Mesendoderm (in vitro differentiated cells): ENCODE data around the gene CLIP1.

Experiments
- DNase-seq: peaks from one replicate; pipeline ENCODE4 v3.0.0; 2013
- H2AK5ac ChIP-seq: 2 replicates; pipeline ENCODE4 v1.6.1; 2013; ENCODE audit warnings: low read length, inconsistent platforms
- H2BK120ac ChIP-seq: 2 replicates; pipeline ENCODE4 v1.6.1; 2013; ENCODE audit warnings: low read depth, mild to moderate bottlenecking, low read length, moderate library complexity, mixed read lengths
- H2BK15ac ChIP-seq: replicated peaks from 2 replicates; pipeline ENCODE4 v1.6.1; 2013; ENCODE audit warnings: low read depth, mild to moderate bottlenecking, moderate library complexity
- H2BK5ac ChIP-seq: 2 replicates; pipeline ENCODE4 v1.6.1; 2013; ENCODE audit warnings: low read length, inconsistent platforms
- H3K18ac ChIP-seq: 2 replicates; pipeline ENCODE4 v1.6.1; 2013; ENCODE audit warnings: mild to moderate bottlenecking, low read length, mixed read lengths
- H3K23ac ChIP-seq: one replicate; pipeline ENCODE4 v1.6.1; 2013; ENCODE audit warnings: low read length
- H3K27ac ChIP-seq: 2 replicates; pipeline ENCODE4 v1.5.1; 2013; ENCODE audit warnings: low read depth, mild to moderate bottlenecking, inconsistent platforms, low read length, moderate library complexity
- H3K27me3 ChIP-seq: 2 replicates; pipeline ENCODE4 v1.6.1; 2013; ENCODE audit warnings: low read length, control low read depth, mild to moderate bottlenecking, inconsistent platforms; ENCODE audit not compliant: insufficient read depth, poor library complexity
- H3K36me3 ChIP-seq: 2 replicates; pipeline ENCODE4 v1.6.1; 2013; ENCODE audit warnings: low read length, inconsistent platforms; ENCODE audit not compliant: control insufficient read depth, insufficient read depth
- H3K4ac ChIP-seq: one replicate; pipeline ENCODE4 v1.6.1; 2013; ENCODE audit warnings: low read depth, mild to moderate bottlenecking, low read length, moderate library complexity
- H3K4me1 ChIP-seq: 2 replicates; pipeline ENCODE4 v1.6.1; 2013; ENCODE audit warnings: low read depth, low read length, inconsistent platforms; ENCODE audit not compliant: control insufficient read depth
- H3K4me2 ChIP-seq: 2 replicates; pipeline ENCODE4 v1.6.1; 2013; ENCODE audit warnings: low read length
- H3K4me3 ChIP-seq: 2 replicates; pipeline ENCODE4 v1.5.1; 2013; ENCODE audit warnings: mild to moderate bottlenecking, low read length
- H3K56ac ChIP-seq: one replicate; pipeline ENCODE4 v1.6.1; 2013; ENCODE audit warnings: low read length
- H3K79me1 ChIP-seq: 2 replicates; pipeline ENCODE4 v1.6.1; 2013; ENCODE audit warnings: low read length, inconsistent platforms
- H3K79me2 ChIP-seq: 2 replicates; pipeline ENCODE4 v1.6.1; 2013; ENCODE audit warnings: mild to moderate bottlenecking, low read length; ENCODE audit not compliant: control insufficient read depth, insufficient read depth
- H3K9ac ChIP-seq: 2 replicates; pipeline ENCODE4 v1.6.1; 2013; ENCODE audit warnings: low read length, inconsistent platforms
- H4K5ac ChIP-seq: one replicate; pipeline ENCODE4 v1.6.1; 2013; ENCODE audit warnings: low read length
- H4K8ac ChIP-seq: one replicate; pipeline ENCODE4 v1.6.1; 2013; ENCODE audit warnings: low read depth, mild to moderate bottlenecking, control low read depth, low read length, moderate library complexity
- WGBS: extraction: QIAGEN DNeasy Blood & Tissue Kit; methylation state at CpG from one replicate; pipeline ENCODE4 v1.1.7; 2013; ENCODE audit warnings: low lambda C conversion rate, missing lambda C conversion rate; ENCODE audit not compliant: insufficient coverage; ENCODE audit errors: extremely low coverage; 5-methylcytosine and 5-hydroxymethylcytosine counted together

Gene CLIP1

GRCh38 chr12:122350141-122350848 is 72.2 kb downstream of the CLIP1 start:
- H3K79me1 ChIP-seq: no peaks in the 10 kb centered on the region
- no peaks in the 10 kb centered on the region for H3K79me2 ChIP-seq
- no peak overlapping the region for H3K4me2 ChIP-seq
- WGBS: no CpG with 5 or more reads among the region's 7 CpGs
- H2BK15ac ChIP-seq: no peak overlapping the region
- no peak overlapping the region for H3K4ac ChIP-seq
- no peaks in the 10 kb centered on the region for H3K4me1 ChIP-seq
- H3K4me3 ChIP-seq: no peak overlapping the region
- H3K23ac ChIP-seq: no peak overlapping the region
- no peaks in the 10 kb centered on the region for H3K36me3 ChIP-seq
- no peak overlapping the region for H4K5ac ChIP-seq
- no peak overlapping the region for H3K18ac ChIP-seq
- H3K9ac ChIP-seq: no peak overlapping the region
- H3K27ac ChIP-seq: no peak overlapping the region
- no peak overlapping the region for H2AK5ac ChIP-seq
- H3K56ac ChIP-seq: no peak overlapping the region
- DNase-seq: no peak
- no peak overlapping the region for H2BK120ac ChIP-seq
- no peak overlapping the region for H4K8ac ChIP-seq
- H3K27me3 ChIP-seq: no peaks in the 10 kb centered on the region
- no peak overlapping the region for H2BK5ac ChIP-seq

GRCh38 chr12:122349078-122349477 is 73.4 kb downstream of the CLIP1 start:
- no peak overlapping the region for H3K27ac ChIP-seq

GRCh38 chr12:122348505-122348904 is 74.0 kb downstream of the CLIP1 start:
- no peak overlapping the region for H2BK5ac ChIP-seq
- no peak overlapping the region for H2BK15ac ChIP-seq
- H3K9ac ChIP-seq: no peak overlapping the region
- H3K4me2 ChIP-seq: no peak overlapping the region
- H3K79me2 ChIP-seq: no peaks in the 10 kb centered on the region
- H3K4me1 ChIP-seq: no peaks in the 10 kb centered on the region
- no peak overlapping the region for H2BK120ac ChIP-seq
- H3K4me3 ChIP-seq: no peak overlapping the region
- no peak overlapping the region for H3K4ac ChIP-seq
- no peak overlapping the region for H4K5ac ChIP-seq
- no peak overlapping the region for H3K18ac ChIP-seq
- H3K27ac ChIP-seq: no peak overlapping the region
- no peak overlapping the region for H3K56ac ChIP-seq
- no peak overlapping the region for H3K23ac ChIP-seq
- H3K27me3 ChIP-seq: no peaks in the 10 kb centered on the region
- no peaks in the 10 kb centered on the region for H3K79me1 ChIP-seq
- no peak overlapping the region for H4K8ac ChIP-seq
- no peaks in the 10 kb centered on the region for H3K36me3 ChIP-seq
- DNase-seq: no peak
- H2AK5ac ChIP-seq: no peak overlapping the region
- no CpG with 5 or more reads among the region's 4 CpGs for WGBS

More at GRCh38 chr12:122349078-122349477, 73.4 kb downstream of the CLIP1 start:
- WGBS: no CpG with 5 or more reads among the region's 4 CpGs
- DNase-seq: no peak
- no peak overlapping the region for H3K23ac ChIP-seq
- H3K79me2 ChIP-seq: no peaks in the 10 kb centered on the region
- no peak overlapping the region for H3K4ac ChIP-seq
- no peaks in the 10 kb centered on the region for H3K79me1 ChIP-seq
- H3K56ac ChIP-seq: no peak overlapping the region
- no peak overlapping the region for H3K4me3 ChIP-seq
- no peaks in the 10 kb centered on the region for H3K36me3 ChIP-seq
- H3K18ac ChIP-seq: no peak overlapping the region
- H3K4me2 ChIP-seq: no peak overlapping the region
- H2AK5ac ChIP-seq: no peak overlapping the region
- H2BK15ac ChIP-seq: no peak overlapping the region
- H3K4me1 ChIP-seq: no peaks in the 10 kb centered on the region
- H2BK5ac ChIP-seq: no peak overlapping the region
- no peak overlapping the region for H2BK120ac ChIP-seq
- H3K9ac ChIP-seq: no peak overlapping the region
- no peak overlapping the region for H4K5ac ChIP-seq
- H4K8ac ChIP-seq: no peak overlapping the region
- H3K27me3 ChIP-seq: no peaks in the 10 kb centered on the region

GRCh38 chr12:122346054-122346453 is 76.4 kb downstream of the CLIP1 start:
- H3K9ac ChIP-seq: no peak overlapping the region
- H3K4ac ChIP-seq: no peak overlapping the region
- no peaks in the 10 kb centered on the region for H3K27me3 ChIP-seq
- H2AK5ac ChIP-seq: no peak overlapping the region
- H3K27ac ChIP-seq: no peak overlapping the region
- no peak overlapping the region for H3K23ac ChIP-seq
- WGBS: no CpG with 5 or more reads among the region's 5 CpGs
- H3K18ac ChIP-seq: no peak overlapping the region
- H3K79me2 ChIP-seq: no peaks in the 10 kb centered on the region
- H3K4me1 ChIP-seq: no peaks in the 10 kb centered on the region
- no peak overlapping the region for H3K4me2 ChIP-seq
- H2BK15ac ChIP-seq: no peak overlapping the region
- no peak overlapping the region for H3K56ac ChIP-seq
- no peak overlapping the region for H4K8ac ChIP-seq
- no peak for DNase-seq
- no peak overlapping the region for H4K5ac ChIP-seq
- no peaks in the 10 kb centered on the region for H3K36me3 ChIP-seq
- H2BK5ac ChIP-seq: no peak overlapping the region
- no peak overlapping the region for H3K4me3 ChIP-seq
- H3K79me1 ChIP-seq: no peaks in the 10 kb centered on the region
- H2BK120ac ChIP-seq: no peak overlapping the region

- H2BK120ac ChIP-seq: no peak overlapping the region
- no peak overlapping the region for H3K4ac ChIP-seq
- WGBS: no CpG with 5 or more reads among the region's 2 CpGs
- no peak overlapping the region for H4K8ac ChIP-seq
- no peak overlapping the region for H2BK15ac ChIP-seq
- no peak overlapping the region for H4K5ac ChIP-seq
- no peaks in the 10 kb centered on the region for H3K36me3 ChIP-seq
- H3K4me1 ChIP-seq: no peaks in the 10 kb centered on the region
- no peak for DNase-seq
- H3K27me3 ChIP-seq: no peaks in the 10 kb centered on the region
- H3K79me2 ChIP-seq: no peaks in the 10 kb centered on the region
- no peak overlapping the region for H3K4me2 ChIP-seq
- H3K9ac ChIP-seq: no peak overlapping the region
- no peak overlapping the region for H3K56ac ChIP-seq
- no peak overlapping the region for H2AK5ac ChIP-seq
- H2BK5ac ChIP-seq: no peak overlapping the region
- H3K18ac ChIP-seq: no peak overlapping the region
- no peak overlapping the region for H3K4me3 ChIP-seq
- H3K23ac ChIP-seq: no peak overlapping the region
- no peak overlapping the region for H3K27ac ChIP-seq
- no peaks in the 10 kb centered on the region for H3K79me1 ChIP-seq
Measured at GRCh38 chr12:122345042-122345441, 77.4 kb downstream of the CLIP1 start.
